OCI-LY7 (cell line): ENCODE measurements around the gene TMEM269. TPM values are rescaled to one million over a fixed set of nuclear protein-coding genes. Genes with fewer than 3 reads are reported as not detected.

Experiments
- BruUV-seq: library from RNA; stranded (reverse); fragments of 400-500 nt; replicated peaks from 2 replicates; lab custom pipeline; 2021; lab: Mats Ljungman, UMichigan
- CTCF ChIA-PET: fragments of 300-600 bp; sonication (Branson Sonifier 250); formaldehyde crosslinking; loops from one replicate; lab custom pipeline; 2022; ENCODE audit warnings: antibody characterized with exemption; ENCODE audit not compliant: unreplicated experiment; lab: Charles Lee
- POLR2A ChIA-PET: fragments of 300-600 bp; sonication (Branson Sonifier 250); formaldehyde crosslinking; loops from one replicate; lab custom pipeline; 2022; ENCODE audit warnings: antibody characterized with exemption; lab: Charles Lee
- DNase-seq: peaks from one replicate; pipeline ENCODE4 v3.0.0-alpha.2; 2015; ENCODE audit warnings: low spot score
- H2AFZ ChIP-seq: fragments of 200-600 bp; sonication (generic), shearing (Covaris generic); 2 replicates; pipeline ENCODE4 v1.6.1; 2014; ENCODE audit warnings: mild to moderate bottlenecking, antibody characterized with exemption, low read length, moderate library complexity
- H3K27ac ChIP-seq: fragments of 200-600 bp; sonication (generic); 2 replicates; pipeline ENCODE4 v1.5.1; 2014; ENCODE audit warnings: mixed run types, low read depth, mild to moderate bottlenecking, moderate library complexity, low read length, inconsistent platforms; ENCODE audit not compliant: poor library complexity, severe bottlenecking
- H3K36me3 ChIP-seq: fragments of 200-600 bp; sonication (generic); 2 replicates; pipeline ENCODE4 v1.6.1; 2014; ENCODE audit warnings: mild to moderate bottlenecking, antibody characterized with exemption, low read length, moderate library complexity, mixed read lengths; ENCODE audit not compliant: insufficient read depth
- H3K4me1 ChIP-seq: fragments of 200-600 bp; sonication (generic); 2 replicates; pipeline ENCODE4 v1.5.1; 2014; ENCODE audit warnings: mild to moderate bottlenecking, low read length; ENCODE audit not compliant: insufficient read depth, poor library complexity, severe bottlenecking
- H3K4me2 ChIP-seq: fragments of 200-600 bp; sonication (generic); 2 replicates; pipeline ENCODE4 v1.6.1; 2014; ENCODE audit warnings: mild to moderate bottlenecking, low read length
- H3K4me3 ChIP-seq: fragments of 200-600 bp; sonication (generic); 2 replicates; pipeline ENCODE4 v1.5.1; 2014; ENCODE audit warnings: mild to moderate bottlenecking, low read depth, low read length; ENCODE audit not compliant: poor library complexity, severe bottlenecking
- H3K79me2 ChIP-seq: fragments of 200-600 bp; sonication (generic); 2 replicates; pipeline ENCODE4 v1.6.1; 2016; ENCODE audit warnings: low read depth, mild to moderate bottlenecking, low read length, moderate library complexity, mixed read lengths; ENCODE audit not compliant: insufficient read depth
- H3K9me2 ChIP-seq: fragments of 200-600 bp; sonication (generic); 2 replicates; pipeline ENCODE4 v1.6.1; 2016; ENCODE audit warnings: mild to moderate bottlenecking, low read length, mixed read lengths; ENCODE audit not compliant: insufficient read depth
- H3K9me3 ChIP-seq: fragments of 200-600 bp; sonication (generic); 2 replicates; pipeline ENCODE4 v1.6.1; 2014; ENCODE audit warnings: mild to moderate bottlenecking, mixed run types, low read length, mixed read lengths
- H4K20me1 ChIP-seq: fragments of 200-600 bp; sonication (generic); 2 replicates; pipeline ENCODE4 v1.6.1; 2014; ENCODE audit warnings: mild to moderate bottlenecking, antibody characterized with exemption, low read length, moderate library complexity, mixed read lengths; ENCODE audit not compliant: insufficient read depth
- CTCF ChIP-seq: fragments of 200-600 bp; sonication (generic); conservative IDR thresholded peaks from 2 replicates; pipeline ENCODE4 v1.5.1; 2014; ENCODE audit warnings: mild to moderate bottlenecking, antibody characterized with exemption, low read length, moderate library complexity, mixed read lengths
- EZH2phosphoT487 ChIP-seq: fragments of 200-600 bp; sonication (generic); IDR thresholded peaks from 2 replicates; pipeline ENCODE4 v1.6.1; 2018; ENCODE audit warnings: low read depth, borderline replicate concordance, mild to moderate bottlenecking, mixed run types, antibody characterized with exemption, low read length, moderate library complexity, mixed read lengths
- intact Hi-C: fragments of 100-400 bp; cut with micrococcal nuclease; formaldehyde crosslinking; loops from one replicate; pipeline ENCODE4 v1.10.0; 2022; ENCODE audit not compliant: unreplicated experiment
- total RNA-seq, 2 experiments: library from RNA; depleted of rRNA in 1 of 2; stranded (reverse); fragments of >200 nt in 1 of 2; shearing (Covaris generic) in 1 of 2; gene quantifications; 2 replicates each; pipeline ENCODE4 v1.2.3, GENCODE V29; 2014 to 2022

TMEM269 gene
- total RNA-seq, 2 experiments from 2014 or later: 0.16 to 0.46 TPM

- H3K9me2 ChIP-seq: no peaks in the 10 kb centered on the region
- H3K27ac ChIP-seq: no peak overlapping the region
- H3K4me2 ChIP-seq: no peak overlapping the region
- POLR2A ChIA-PET: interaction anchor here (0.6 kb wide), 1 partner anchor 83 kb away, joined by 3 read pairs; no protein-coding TSS in a partner anchor
- DNase-seq: no peak
- no peaks in the 10 kb centered on the region for H3K79me2 ChIP-seq
- H4K20me1 ChIP-seq: no peaks in the 10 kb centered on the region
- H3K9me3 ChIP-seq: no peaks in the 10 kb centered on the region
- H3K4me3 ChIP-seq: no peak overlapping the region
- no TSS peak for BruUV-seq
- CTCF ChIA-PET: interaction anchor here (0.5 kb wide), 1 partner anchor 424 kb away, joined by 3 read pairs; no protein-coding TSS in a partner anchor
- no peaks in the 10 kb centered on the region for H3K4me1 ChIP-seq
- intact Hi-C loops: no loop called here
- TF ChIP-seq EZH2phosphoT487 (no peak), CTCF (no peak)
- H3K36me3 ChIP-seq: peaks cover 72% of the 10 kb centered on the region
- H2AFZ ChIP-seq: no peak overlapping the region
Observed at GRCh38 chr1:42752284-42752683, 32.5 kb upstream of the TMEM269 start.

DNA sequence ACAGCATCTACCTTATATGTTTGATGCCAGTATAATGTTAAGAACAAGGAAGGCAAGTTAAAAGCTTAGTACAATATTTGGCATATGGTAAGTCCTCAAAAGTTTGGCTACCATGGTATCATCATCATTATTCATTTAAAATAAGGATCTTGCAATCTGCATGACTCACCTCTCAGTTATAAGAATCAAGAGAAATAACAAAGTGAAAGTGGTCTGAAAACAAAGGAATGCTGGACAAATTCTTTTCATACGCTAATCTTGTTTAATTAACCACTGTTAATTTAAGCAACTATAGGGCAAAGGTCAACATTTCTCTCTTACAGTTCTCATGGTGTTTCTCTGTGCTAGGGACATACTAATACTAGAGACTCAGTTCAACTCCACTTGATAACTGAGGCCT, 31.7 kb upstream of the TMEM269 start:
- BruUV-seq: no TSS peak
- DNase-seq: no peak
- intact Hi-C loops: no loop called here
- no peak overlapping the region for H2AFZ ChIP-seq
- TF ChIP-seq CTCF: no peak
- TF ChIP-seq EZH2phosphoT487: no peak
- H3K36me3 ChIP-seq: peaks cover 77% of the 10 kb centered on the region
- H4K20me1 ChIP-seq: no peaks in the 10 kb centered on the region
- H3K27ac ChIP-seq: no peak overlapping the region
- H3K79me2 ChIP-seq: no peaks in the 10 kb centered on the region
- POLR2A ChIA-PET: interaction anchor here (0.9 kb wide), 1 partner anchor 14 kb away, joined by 3 read pairs; the partner anchor contains the start of genes C1orf50 and P3H1
- no peaks in the 10 kb centered on the region for H3K4me1 ChIP-seq
- H3K9me3 ChIP-seq: no peaks in the 10 kb centered on the region
- H3K9me2 ChIP-seq: no peaks in the 10 kb centered on the region
- no peak overlapping the region for H3K4me3 ChIP-seq
- CTCF ChIA-PET: no interaction called here
- no peak overlapping the region for H3K4me2 ChIP-seq
